NCI-H128 (cell line): ENCODE measurements around the gene DVL3.

Experiments used
- DNase-seq: peaks from one replicate; lab custom pipeline; 2025; ENCODE audit not compliant: unreplicated experiment; lab: John Stamatoyannopoulos, UW

The DVL3 gene

GRCh38 chr3:184176377-184177330 lies 21.5 kb downstream of the DVL3 start:
- DNase-seq: no peak

DNA sequence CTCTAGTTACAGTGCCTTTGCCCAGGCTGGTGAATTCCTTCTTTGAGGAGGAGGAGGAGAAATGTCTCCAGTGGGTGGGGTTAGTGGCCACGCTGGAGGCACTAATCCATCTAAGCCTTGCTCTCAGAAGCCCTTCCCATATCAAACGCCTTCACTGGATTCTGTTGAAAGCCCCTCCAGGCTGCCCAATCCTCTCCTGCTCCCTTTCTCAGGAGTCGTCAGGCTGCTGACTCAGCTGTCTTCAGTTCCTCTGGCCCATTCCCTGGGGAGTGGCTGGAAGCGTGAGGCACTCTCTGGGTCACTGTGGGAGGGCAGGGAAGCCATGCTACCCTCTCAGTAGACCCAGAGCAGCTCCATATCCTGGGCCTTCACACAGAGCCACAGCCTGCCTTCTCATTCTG lies 22.2 kb downstream of the DVL3 start:
- no peak for DNase-seq

DNA sequence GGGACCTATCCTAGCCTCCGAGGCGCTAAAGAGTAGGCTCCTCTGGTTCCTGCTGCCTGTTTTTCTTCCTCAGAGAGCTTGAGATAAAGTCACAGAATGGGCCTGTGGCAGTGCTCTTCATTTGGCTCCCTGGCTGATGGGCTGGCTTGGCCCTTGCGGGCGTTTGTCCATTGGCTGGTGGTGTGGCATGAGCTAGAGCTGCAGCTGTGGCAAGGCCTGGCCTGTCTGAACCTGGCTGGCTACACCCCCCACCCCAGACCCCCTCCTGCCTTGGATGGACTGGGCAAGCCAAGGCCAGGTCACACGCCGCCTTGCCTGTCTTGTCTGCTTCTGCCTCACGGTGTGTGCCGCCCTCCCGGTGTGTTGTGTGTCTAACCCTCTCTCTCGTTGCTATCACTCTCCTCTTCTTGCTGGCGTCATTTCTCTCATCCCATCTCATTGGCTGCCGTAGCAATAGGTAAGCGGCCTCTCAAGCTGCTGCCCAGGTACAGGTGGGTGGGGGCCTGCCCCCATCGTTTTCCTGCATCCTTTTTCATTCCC lies 22.7 kb downstream of the DVL3 start:
- no peak for DNase-seq

DNA sequence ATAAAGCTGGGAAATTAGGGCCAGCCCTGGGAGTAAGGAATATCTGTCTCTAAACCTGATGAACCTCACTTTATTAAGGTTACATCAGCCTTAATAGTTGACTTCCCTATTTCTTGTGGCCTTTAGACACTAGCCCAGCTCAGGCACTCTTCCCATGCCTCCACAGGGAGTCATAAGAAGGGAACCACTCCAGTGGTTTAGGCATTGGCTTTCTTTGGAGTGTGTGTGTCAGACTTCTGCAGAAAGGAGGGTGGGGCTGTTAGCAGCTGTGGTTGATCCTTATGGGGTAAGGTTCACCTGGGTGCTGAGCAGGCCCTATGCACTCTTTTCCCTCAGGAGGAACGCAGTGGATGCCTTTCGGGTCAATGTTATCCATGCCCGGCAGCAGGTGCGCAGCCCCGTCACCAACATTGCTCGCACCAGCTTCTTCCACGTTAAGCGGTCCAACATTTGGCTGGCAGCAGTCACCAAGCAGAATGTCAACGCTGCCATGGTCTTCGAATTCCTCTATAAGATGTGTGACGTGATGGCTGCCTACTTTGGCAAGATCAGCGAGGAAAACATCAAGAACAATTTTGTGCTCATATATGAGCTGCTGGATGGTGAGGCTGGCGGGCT lies 23.5 kb downstream of the DVL3 start:
- no peak for DNase-seq

- DNase-seq: no peak
Measured at GRCh38 chr3:184180165-184180564, 25.0 kb downstream of the DVL3 start.

- no peak for DNase-seq
Measured at GRCh38 chr3:184181596-184181995, 26.4 kb downstream of the DVL3 start.

DNA sequence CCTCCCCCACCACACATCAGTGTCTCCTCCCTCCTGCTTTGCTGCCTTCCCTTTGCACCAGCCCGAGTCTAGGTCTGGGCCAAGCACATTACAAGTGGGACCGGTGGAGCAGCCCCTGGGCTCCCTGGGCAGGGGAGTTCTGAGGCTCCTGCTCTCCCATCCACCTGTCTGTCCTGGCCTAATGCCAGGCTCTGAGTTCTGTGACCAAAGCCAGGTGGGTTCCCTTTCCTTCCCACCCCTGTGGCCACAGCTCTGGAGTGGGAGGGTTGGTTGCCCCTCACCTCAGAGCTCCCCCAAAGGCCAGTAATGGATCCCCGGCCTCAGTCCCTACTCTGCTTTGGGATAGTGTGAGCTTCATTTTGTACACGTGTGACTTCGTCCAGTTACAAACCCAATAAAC lies 28.5 kb downstream of the DVL3 start:
- no peak for DNase-seq

DNA sequence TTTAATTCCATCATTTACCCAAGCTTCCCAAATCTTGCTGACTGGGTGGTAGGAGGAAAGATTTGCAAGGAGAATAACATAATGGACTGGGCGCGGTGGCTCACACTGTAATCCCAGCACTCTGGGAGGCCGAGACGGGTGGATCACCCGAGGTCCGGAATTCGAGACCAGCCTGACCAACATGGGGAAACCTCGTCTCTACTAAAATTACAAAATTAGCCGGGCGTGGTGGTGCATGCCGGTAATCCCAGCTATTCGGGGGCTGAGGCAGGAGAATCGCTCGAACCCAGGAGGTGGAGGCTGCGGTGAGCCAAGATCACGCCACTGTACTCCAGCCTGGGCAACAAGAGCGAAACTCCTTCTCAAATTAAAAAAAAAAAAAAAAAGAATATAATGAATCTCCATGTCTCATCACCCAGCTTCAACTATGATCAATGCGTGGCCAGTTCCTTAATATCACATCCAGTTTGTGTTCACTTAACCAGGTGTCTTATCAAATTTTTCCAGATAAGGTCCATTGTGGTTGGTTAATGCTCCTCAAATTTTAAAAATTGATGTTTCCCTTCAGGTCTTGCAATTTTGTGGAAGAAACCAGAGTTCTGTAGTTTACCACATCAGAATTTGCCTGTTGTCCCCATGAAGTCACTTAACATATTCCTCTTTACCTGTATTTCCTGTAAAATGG lies 29.5 kb downstream of the DVL3 start:
- DNase-seq: no peak

DNA sequence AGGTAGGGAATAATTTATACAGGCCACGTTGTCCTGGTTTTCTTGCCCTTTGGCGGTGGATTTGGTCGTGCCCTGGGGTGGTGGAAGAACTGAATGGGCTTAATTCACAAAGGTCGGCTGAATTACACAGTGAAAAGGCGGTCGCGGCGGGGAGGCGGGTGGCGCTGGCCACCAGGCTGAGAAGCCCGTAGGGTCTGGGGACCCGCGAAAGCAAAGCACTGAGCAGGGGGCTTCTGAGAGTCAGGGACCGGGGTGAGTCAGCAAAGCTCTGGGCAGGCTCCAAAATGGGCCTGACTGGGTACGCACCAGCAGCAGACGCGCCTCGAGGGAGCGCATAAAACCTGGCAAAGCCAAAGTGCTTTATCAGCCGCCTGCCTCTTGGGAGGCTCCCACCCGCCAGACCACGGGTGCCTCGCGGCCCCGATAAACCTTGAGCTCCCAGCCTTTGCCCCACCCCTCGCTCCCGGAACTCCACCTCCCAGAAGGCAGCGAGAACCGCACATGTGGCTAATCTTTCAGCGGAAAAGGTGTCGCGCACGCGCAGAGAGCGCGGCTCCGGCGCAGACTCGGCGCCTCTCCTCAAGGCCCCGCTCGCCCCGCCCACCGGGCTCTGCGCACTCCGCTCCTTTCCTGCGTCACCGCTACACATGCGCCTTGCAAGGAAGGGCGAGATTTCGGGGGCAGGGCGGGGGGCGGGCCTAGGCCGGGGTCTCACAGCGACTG lies 30.4 kb downstream of the DVL3 start:
- DNase-seq: peak; percentile 99

- no peak for DNase-seq
Measured at GRCh38 chr3:184186184-184186901, 31.2 kb downstream of the DVL3 start, which contains the start of gene ABCF3. Gene ABCF3 (plus strand): TSS chr3:184186199. CDS start chr3:184186208, 9 bp downstream.

- DNase-seq: no peak
Measured at GRCh38 chr3:184186902-184187207, 31.7 kb downstream of the DVL3 start.

DNA sequence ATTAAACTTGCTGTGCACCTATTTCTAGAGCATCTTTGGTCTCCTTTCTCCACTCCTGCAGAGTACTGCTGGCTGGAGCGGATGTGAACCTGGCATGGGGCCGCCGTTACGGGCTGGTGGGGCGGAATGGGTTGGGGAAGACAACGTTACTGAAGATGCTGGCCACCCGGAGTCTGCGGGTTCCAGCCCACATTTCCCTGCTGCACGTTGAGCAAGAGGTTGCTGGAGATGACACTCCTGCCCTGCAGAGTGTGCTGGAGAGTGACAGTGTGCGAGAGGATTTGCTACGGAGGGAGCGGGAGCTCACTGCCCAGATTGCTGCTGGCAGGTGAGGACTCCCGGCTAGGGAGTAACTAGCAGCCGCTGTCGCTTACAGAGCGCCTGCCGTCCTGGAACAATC lies 32.9 kb downstream of the DVL3 start:
- no peak for DNase-seq

GRCh38 chr3:184189421-184189820 lies 34.2 kb downstream of the DVL3 start:
- DNase-seq: no peak

- no peak for DNase-seq
Measured at GRCh38 chr3:184192889-184193288, 37.7 kb downstream of the DVL3 start.

GRCh38 chr3:184193991-184194539 lies 38.9 kb downstream of the DVL3 start:
- no peak for DNase-seq

GRCh38 chr3:184196536-184196935 lies 41.4 kb downstream of the DVL3 start:
- no peak for DNase-seq

GRCh38 chr3:184198509-184198908 lies 43.3 kb downstream of the DVL3 start:
- no peak for DNase-seq

GRCh38 chr3:184200825-184201224 lies 45.6 kb downstream of the DVL3 start:
- no peak for DNase-seq

DNA sequence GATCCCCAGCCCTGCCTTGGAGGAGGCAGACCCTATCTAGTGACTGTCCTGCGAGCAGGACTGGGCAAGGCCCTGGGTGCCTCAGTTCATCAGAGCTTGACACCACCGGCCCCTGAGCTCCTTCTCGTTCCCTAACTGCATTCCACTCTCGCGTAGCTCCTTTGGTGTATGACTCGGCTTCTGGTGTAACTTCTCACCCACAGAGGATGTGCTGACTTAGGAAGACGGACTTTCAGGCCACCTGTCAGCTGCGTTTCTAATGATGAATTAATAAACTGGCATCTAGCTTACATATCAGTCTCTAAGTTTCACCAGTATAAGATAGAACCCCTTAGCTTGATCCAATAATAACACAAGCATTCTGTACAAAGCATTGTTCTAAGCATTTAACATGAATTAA lies 48.3 kb downstream of the DVL3 start:
- DNase-seq: no peak
